Kidney (tissue), 14 donors: ENCODE measurements around the gene MAB21L3. TPM values are rescaled to one million over a fixed set of nuclear protein-coding genes. Genes with fewer than 3 reads are reported as not detected.

ENCODE experiments used
- DNase-seq, 5 donors: peaks; one replicate each; pipeline ENCODE4 v3.0.0-alpha.2; 2013 to 2020
- FAIRE-seq: peaks from 2 replicates; lab custom pipeline; 2012; peaks lifted over from hg19 to GRCh38; lab: Jason Lieb, UNC
- H3K27ac ChIP-seq, 2 donors: one replicate each; pipeline ENCODE4 v1.7.0; 2013; ENCODE audit warnings: low read depth in 2 of 2, low read length in 2 of 2, inconsistent platforms in 1 of 2
- H3K27me3 ChIP-seq: one replicate; pipeline ENCODE4 v1.7.1; 2013; ENCODE audit warnings: low read length, inconsistent platforms; ENCODE audit not compliant: control insufficient read depth, insufficient read depth
- H3K36me3 ChIP-seq, 3 donors: one replicate each; pipeline versions ENCODE4 v1.7.0 to v1.7.1; 2013; ENCODE audit warnings: low read length in 3 of 3, control low read depth in 1 of 3, inconsistent platforms in 1 of 3; ENCODE audit not compliant: insufficient read depth in 3 of 3, control insufficient read depth in 2 of 3
- H3K4me1 ChIP-seq, 3 donors: one replicate each; pipeline versions ENCODE4 v1.7.0 to v1.7.1; 2013; ENCODE audit warnings: low read length in 3 of 3, inconsistent platforms in 1 of 3, low read depth in 1 of 3; ENCODE audit not compliant: control insufficient read depth in 2 of 3, insufficient read depth in 2 of 3
- H3K4me3 ChIP-seq, 3 donors: one replicate each; pipeline versions ENCODE4 v1.7.0 to v1.8.1; 2013; ENCODE audit warnings: low read length in 3 of 3, control low read depth in 1 of 3, inconsistent platforms in 1 of 3
- H3K9ac ChIP-seq, 3 donors: one replicate each; pipeline versions ENCODE4 v1.7.0 to v1.7.1; 2013; ENCODE audit warnings: low read length in 3 of 3, control low read depth in 1 of 3, inconsistent platforms in 1 of 3
- H3K9me3 ChIP-seq, 3 donors: one replicate each; pipeline versions ENCODE4 v1.7.0 to v1.7.1; 2013; ENCODE audit warnings: low read length in 3 of 3, control low read depth in 1 of 3, inconsistent platforms in 1 of 3; ENCODE audit not compliant: control insufficient read depth in 2 of 3, insufficient read depth in 1 of 3
- intact Hi-C: fragments of 100-400 bp; cut with DNase I; formaldehyde crosslinking; loops from one replicate; pipeline ENCODE4 v1.11.1; 2022
- polyA plus RNA-seq: library from polyadenylated mRNA; stranded (reverse); fragments of 350-450 nt; fragmentation: Illumina TruSeq; extraction: RNeasy Lipid Tissue Mini Kit (QIAGEN cat#74804); gene quantifications from one replicate; pipeline ENCODE4 v1.2.3, GENCODE V29; 2014; ENCODE audit warnings: low read depth, low replicate concordance; ENCODE audit not compliant: insufficient read depth
- total RNA-seq: library from RNA; stranded (reverse); fragmentation: NEBNext Ultra II Directional; extraction: Animal tissue kit (Norgen Biotek cat#: 25700); gene quantifications from one replicate; pipeline ENCODE4 v1.2.1, GENCODE V29; 2021
- TF ChIP-seq, protein P1 (sequence below): IDR thresholded peaks from 3 replicates; pipeline ENCODE4 v1.5.1; 2012; ENCODE audit warnings: mild to moderate bottlenecking, moderate library complexity, borderline replicate concordance; ENCODE audit not compliant: insufficient read depth; ENCODE audit errors: extremely low read depth
- donor health status: control.
- donor health status: control.
- donor health status: control.
- donor health status: control.
- donor health status: control.
- donor health status: DM: yes; HTN: yes; CAD: no.
- donor health status: Normal renal cell carcinoma (clear cell type).

Gene MAB21L3
- total and polyA plus RNA-seq, 2 donors from 2014 or later, result 0.24 to 2.9 TPM

DNA sequence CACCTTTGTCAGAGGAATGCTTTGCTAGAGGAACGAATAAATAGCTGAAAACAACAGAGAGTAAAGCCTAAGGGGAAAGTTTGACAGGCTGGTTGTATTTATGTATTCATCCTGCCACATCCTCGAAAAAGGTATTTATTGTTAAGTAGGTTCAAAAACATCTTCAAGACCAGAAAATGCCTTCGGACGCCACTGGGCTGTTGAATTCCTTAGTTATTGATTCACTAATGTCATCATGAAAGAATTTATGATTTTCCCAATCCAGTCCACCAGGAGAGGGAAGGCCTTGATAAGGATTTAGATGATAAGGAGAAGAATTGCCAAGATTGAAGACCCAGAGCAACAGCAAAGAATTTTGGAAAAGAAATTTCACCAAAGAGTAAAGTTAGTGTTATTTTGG is 35.2 kb upstream of the MAB21L3 start:
- Histone ChIP-seq H3K27ac (no peak overlapping the region), H3K4me3 (no peak overlapping the region), H3K9me3 (no peaks in the 10 kb centered on the region), H3K9ac (no peak overlapping the region), H3K36me3 (no peaks in the 10 kb centered on the region), H3K27me3 (no peaks in the 10 kb centered on the region), H3K4me1 (no peaks in the 10 kb centered on the region)
- FAIRE-seq, result no peak
- intact Hi-C loops, result no loop called here
- TF ChIP-seq, protein P1, sequence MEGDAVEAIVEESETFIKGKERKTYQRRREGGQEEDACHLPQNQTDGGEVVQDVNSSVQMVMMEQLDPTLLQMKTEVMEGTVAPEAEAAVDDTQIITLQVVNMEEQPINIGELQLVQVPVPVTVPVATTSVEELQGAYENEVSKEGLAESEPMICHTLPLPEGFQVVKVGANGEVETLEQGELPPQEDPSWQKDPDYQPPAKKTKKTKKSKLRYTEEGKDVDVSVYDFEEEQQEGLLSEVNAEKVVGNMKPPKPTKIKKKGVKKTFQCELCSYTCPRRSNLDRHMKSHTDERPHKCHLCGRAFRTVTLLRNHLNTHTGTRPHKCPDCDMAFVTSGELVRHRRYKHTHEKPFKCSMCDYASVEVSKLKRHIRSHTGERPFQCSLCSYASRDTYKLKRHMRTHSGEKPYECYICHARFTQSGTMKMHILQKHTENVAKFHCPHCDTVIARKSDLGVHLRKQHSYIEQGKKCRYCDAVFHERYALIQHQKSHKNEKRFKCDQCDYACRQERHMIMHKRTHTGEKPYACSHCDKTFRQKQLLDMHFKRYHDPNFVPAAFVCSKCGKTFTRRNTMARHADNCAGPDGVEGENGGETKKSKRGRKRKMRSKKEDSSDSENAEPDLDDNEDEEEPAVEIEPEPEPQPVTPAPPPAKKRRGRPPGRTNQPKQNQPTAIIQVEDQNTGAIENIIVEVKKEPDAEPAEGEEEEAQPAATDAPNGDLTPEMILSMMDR, result no peak
- no peak for DNase-seq

DNA sequence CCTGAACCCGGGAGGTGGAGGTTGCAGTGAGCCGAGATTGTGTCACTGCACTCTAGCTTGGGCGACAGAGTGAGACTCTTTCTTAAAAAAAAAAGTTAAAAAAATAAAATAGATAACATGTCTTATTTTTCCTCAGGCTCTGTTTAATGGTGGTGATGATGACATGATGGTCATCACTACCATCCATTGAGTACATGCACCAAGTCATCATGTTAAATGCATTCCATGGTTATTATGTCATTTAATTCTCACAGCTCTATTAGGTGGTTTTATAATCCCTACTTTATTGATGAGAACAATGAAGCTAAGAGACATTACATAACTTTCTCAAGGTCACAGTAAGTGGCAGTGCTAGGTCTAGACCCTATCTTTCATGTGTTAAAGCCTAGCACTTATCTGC is 34.4 kb upstream of the MAB21L3 start:
- Histone ChIP-seq H3K27ac (no peak overlapping the region), H3K27me3 (no peaks in the 10 kb centered on the region), H3K36me3 (no peaks in the 10 kb centered on the region), H3K4me3 (no peak overlapping the region), H3K9me3 (no peaks in the 10 kb centered on the region), H3K4me1 (no peaks in the 10 kb centered on the region), H3K9ac (no peak overlapping the region)
- TF ChIP-seq, protein P1, result no peak
- no peak for DNase-seq
- FAIRE-seq, result no peak
- intact Hi-C loops, result no loop called here

DNA sequence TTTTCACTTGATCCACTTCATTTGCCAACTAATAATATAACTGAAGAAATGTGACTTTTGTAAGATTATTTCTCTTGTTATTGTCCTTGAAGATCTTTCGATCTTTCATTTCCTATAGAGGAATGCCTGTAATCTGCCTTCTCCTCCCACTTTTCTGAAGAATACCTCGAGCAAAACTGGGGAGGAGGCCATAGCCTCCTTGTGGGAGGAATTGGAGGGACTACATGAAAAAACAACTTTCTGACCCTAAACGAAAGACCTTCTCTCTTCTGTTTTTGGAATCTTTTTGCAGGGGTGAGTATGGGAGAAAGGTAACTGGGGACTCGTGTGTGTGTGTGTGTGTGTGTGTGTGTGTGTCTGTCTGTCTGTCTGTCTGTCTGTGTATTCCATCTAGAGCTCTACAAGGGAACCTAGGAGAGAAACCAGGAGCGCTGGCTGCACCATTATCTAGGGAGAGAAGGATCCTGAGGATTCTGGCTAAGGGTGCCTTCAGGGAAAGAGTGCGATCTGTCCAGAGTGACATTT is 32.4 kb upstream of the MAB21L3 start:
- TF ChIP-seq, protein P1, result no peak
- Histone ChIP-seq H3K36me3 (no peaks in the 10 kb centered on the region), H3K9ac (no peak overlapping the region), H3K27ac (no peak overlapping the region), H3K4me1 (no peaks in the 10 kb centered on the region), H3K4me3 (no peak overlapping the region), H3K27me3 (no peaks in the 10 kb centered on the region), H3K9me3 (no peaks in the 10 kb centered on the region)
- no peak for DNase-seq
- no peak for FAIRE-seq
- intact Hi-C loops, result no loop called here

DNA sequence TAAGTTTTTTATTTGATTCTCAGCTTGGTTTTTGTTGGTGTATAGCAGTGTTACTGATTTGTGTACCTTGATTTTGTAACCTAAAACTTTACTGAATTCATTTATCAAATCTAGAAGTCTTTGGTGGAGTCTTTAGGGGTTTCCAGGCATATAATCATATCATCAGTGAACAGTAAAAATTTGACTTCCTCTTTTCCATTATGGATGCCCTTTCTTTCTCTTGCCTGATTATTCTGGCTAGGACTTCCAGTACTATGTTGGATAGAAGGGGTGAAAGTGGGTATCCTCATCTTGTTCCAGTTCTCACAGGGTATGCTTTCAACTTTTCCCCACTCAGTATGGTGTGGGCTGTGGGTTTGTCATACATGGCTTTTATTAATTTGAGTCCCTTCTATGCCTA is 23.6 kb upstream of the MAB21L3 start:
- FAIRE-seq, result no peak
- no peak for DNase-seq
- intact Hi-C loops, result no loop called here
- H3K4me1 ChIP-seq, result no peaks in the 10 kb centered on the region
- H3K4me3 ChIP-seq, result no peak overlapping the region
- H3K36me3 ChIP-seq, result no peaks in the 10 kb centered on the region
- no peak overlapping the region for H3K27ac ChIP-seq
- H3K9me3 ChIP-seq, result peaks cover 0 to 12% (median 2%) of the 10 kb centered on the region in 3 donors
- H3K9ac ChIP-seq, result no peak overlapping the region
- no peaks in the 10 kb centered on the region for H3K27me3 ChIP-seq
- TF ChIP-seq, protein P1, result no peak
